Measurements from ENCODE around the gene ARL15. TPM values are rescaled to one million over a fixed set of nuclear protein-coding genes. Genes with fewer than 3 reads are reported as not detected.

Gene ARL15
- total and polyA plus RNA-seq, 9 of the 15 experiments (the other 6 are each of a cell fraction or from before 2014, with no cell fraction given): 18.5 to 80.4 (median 57.0) TPM

DNA sequence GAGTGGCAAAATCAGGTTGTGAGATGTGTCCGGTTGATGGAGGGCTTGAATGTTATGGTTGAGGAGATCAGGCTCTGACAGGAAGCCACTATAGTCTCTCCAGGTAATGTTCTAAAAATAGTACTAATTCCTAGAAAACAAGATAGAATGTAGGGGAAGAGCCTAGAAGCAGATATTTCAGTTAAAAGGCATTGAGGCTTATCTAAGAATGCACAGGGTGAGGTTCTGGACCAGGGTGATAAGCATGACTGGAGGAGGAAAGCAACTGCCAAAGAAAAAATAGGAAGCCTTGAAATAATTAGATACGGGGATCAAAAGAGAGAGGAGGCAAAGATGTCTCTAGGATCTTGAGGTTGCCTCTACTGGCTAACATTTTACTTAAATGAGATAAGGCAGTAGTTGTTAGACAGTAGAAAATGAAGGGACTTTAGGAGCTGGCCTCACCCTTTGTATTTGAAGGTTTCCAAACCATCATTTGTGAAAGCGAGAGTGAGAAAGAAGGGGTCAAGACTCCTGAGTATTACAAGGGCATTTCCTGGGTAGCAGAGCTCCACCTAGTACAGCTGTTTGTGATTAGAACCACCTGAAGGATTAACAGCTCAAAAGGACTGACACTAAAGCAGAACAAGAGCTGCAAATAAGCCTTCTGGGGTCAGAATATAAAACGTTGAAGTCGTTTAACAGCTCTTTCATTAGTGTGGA is 15.4 kb upstream of the ARL15 start (continued):
- TF ChIP-seq, protein P1, sequence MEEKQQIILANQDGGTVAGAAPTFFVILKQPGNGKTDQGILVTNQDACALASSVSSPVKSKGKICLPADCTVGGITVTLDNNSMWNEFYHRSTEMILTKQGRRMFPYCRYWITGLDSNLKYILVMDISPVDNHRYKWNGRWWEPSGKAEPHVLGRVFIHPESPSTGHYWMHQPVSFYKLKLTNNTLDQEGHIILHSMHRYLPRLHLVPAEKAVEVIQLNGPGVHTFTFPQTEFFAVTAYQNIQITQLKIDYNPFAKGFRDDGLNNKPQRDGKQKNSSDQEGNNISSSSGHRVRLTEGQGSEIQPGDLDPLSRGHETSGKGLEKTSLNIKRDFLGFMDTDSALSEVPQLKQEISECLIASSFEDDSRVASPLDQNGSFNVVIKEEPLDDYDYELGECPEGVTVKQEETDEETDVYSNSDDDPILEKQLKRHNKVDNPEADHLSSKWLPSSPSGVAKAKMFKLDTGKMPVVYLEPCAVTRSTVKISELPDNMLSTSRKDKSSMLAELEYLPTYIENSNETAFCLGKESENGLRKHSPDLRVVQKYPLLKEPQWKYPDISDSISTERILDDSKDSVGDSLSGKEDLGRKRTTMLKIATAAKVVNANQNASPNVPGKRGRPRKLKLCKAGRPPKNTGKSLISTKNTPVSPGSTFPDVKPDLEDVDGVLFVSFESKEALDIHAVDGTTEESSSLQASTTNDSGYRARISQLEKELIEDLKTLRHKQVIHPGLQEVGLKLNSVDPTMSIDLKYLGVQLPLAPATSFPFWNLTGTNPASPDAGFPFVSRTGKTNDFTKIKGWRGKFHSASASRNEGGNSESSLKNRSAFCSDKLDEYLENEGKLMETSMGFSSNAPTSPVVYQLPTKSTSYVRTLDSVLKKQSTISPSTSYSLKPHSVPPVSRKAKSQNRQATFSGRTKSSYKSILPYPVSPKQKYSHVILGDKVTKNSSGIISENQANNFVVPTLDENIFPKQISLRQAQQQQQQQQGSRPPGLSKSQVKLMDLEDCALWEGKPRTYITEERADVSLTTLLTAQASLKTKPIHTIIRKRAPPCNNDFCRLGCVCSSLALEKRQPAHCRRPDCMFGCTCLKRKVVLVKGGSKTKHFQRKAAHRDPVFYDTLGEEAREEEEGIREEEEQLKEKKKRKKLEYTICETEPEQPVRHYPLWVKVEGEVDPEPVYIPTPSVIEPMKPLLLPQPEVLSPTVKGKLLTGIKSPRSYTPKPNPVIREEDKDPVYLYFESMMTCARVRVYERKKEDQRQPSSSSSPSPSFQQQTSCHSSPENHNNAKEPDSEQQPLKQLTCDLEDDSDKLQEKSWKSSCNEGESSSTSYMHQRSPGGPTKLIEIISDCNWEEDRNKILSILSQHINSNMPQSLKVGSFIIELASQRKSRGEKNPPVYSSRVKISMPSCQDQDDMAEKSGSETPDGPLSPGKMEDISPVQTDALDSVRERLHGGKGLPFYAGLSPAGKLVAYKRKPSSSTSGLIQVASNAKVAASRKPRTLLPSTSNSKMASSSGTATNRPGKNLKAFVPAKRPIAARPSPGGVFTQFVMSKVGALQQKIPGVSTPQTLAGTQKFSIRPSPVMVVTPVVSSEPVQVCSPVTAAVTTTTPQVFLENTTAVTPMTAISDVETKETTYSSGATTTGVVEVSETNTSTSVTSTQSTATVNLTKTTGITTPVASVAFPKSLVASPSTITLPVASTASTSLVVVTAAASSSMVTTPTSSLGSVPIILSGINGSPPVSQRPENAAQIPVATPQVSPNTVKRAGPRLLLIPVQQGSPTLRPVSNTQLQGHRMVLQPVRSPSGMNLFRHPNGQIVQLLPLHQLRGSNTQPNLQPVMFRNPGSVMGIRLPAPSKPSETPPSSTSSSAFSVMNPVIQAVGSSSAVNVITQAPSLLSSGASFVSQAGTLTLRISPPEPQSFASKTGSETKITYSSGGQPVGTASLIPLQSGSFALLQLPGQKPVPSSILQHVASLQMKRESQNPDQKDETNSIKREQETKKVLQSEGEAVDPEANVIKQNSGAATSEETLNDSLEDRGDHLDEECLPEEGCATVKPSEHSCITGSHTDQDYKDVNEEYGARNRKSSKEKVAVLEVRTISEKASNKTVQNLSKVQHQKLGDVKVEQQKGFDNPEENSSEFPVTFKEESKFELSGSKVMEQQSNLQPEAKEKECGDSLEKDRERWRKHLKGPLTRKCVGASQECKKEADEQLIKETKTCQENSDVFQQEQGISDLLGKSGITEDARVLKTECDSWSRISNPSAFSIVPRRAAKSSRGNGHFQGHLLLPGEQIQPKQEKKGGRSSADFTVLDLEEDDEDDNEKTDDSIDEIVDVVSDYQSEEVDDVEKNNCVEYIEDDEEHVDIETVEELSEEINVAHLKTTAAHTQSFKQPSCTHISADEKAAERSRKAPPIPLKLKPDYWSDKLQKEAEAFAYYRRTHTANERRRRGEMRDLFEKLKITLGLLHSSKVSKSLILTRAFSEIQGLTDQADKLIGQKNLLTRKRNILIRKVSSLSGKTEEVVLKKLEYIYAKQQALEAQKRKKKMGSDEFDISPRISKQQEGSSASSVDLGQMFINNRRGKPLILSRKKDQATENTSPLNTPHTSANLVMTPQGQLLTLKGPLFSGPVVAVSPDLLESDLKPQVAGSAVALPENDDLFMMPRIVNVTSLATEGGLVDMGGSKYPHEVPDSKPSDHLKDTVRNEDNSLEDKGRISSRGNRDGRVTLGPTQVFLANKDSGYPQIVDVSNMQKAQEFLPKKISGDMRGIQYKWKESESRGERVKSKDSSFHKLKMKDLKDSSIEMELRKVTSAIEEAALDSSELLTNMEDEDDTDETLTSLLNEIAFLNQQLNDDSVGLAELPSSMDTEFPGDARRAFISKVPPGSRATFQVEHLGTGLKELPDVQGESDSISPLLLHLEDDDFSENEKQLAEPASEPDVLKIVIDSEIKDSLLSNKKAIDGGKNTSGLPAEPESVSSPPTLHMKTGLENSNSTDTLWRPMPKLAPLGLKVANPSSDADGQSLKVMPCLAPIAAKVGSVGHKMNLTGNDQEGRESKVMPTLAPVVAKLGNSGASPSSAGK (IDR thresholded peaks at IDR 0.05): no peak; the same call in 1 of the 2 replicates
- TF ChIP-seq, protein P2, sequence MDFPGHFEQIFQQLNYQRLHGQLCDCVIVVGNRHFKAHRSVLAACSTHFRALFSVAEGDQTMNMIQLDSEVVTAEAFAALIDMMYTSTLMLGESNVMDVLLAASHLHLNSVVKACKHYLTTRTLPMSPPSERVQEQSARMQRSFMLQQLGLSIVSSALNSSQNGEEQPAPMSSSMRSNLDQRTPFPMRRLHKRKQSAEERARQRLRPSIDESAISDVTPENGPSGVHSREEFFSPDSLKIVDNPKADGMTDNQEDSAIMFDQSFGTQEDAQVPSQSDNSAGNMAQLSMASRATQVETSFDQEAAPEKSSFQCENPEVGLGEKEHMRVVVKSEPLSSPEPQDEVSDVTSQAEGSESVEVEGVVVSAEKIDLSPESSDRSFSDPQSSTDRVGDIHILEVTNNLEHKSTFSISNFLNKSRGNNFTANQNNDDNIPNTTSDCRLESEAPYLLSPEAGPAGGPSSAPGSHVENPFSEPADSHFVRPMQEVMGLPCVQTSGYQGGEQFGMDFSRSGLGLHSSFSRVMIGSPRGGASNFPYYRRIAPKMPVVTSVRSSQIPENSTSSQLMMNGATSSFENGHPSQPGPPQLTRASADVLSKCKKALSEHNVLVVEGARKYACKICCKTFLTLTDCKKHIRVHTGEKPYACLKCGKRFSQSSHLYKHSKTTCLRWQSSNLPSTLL (IDR thresholded peaks at IDR 0.05): peak; percentile 89
- 0 out of 2 replicates have a peak, but pooled peaks have one; percentile 44 for TF ChIP-seq ZNF174 (CRISPR knock-in tag; IDR thresholded peaks at IDR 0.05)
- peak; percentile 67; the same call in 1 of the 2 replicates for TF ChIP-seq MTA3 (IDR thresholded peaks at IDR 0.05; ENCODE audit: borderline replicate concordance)
- no peak for TF ChIP-seq POU5F1 (IDR thresholded peaks at IDR 0.05; ENCODE audit: borderline replicate concordance, low read depth, low read length, partially characterized antibody)
- TF ChIP-seq, protein P3, sequence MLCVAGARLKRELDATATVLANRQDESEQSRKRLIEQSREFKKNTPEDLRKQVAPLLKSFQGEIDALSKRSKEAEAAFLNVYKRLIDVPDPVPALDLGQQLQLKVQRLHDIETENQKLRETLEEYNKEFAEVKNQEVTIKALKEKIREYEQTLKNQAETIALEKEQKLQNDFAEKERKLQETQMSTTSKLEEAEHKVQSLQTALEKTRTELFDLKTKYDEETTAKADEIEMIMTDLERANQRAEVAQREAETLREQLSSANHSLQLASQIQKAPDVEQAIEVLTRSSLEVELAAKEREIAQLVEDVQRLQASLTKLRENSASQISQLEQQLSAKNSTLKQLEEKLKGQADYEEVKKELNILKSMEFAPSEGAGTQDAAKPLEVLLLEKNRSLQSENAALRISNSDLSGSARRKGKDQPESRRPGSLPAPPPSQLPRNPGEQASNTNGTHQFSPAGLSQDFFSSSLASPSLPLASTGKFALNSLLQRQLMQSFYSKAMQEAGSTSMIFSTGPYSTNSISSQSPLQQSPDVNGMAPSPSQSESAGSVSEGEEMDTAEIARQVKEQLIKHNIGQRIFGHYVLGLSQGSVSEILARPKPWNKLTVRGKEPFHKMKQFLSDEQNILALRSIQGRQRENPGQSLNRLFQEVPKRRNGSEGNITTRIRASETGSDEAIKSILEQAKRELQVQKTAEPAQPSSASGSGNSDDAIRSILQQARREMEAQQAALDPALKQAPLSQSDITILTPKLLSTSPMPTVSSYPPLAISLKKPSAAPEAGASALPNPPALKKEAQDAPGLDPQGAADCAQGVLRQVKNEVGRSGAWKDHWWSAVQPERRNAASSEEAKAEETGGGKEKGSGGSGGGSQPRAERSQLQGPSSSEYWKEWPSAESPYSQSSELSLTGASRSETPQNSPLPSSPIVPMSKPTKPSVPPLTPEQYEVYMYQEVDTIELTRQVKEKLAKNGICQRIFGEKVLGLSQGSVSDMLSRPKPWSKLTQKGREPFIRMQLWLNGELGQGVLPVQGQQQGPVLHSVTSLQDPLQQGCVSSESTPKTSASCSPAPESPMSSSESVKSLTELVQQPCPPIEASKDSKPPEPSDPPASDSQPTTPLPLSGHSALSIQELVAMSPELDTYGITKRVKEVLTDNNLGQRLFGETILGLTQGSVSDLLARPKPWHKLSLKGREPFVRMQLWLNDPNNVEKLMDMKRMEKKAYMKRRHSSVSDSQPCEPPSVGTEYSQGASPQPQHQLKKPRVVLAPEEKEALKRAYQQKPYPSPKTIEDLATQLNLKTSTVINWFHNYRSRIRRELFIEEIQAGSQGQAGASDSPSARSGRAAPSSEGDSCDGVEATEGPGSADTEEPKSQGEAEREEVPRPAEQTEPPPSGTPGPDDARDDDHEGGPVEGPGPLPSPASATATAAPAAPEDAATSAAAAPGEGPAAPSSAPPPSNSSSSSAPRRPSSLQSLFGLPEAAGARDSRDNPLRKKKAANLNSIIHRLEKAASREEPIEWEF (CRISPR knock-in tag; IDR thresholded peaks at IDR 0.05): peak; percentile 89
- TF ChIP-seq ZNF695 (CRISPR knock-in tag; IDR thresholded peaks at IDR 0.05): no peak

Measured in K562 (cell line).